LNCaP clone FGC (cell line): ENCODE data around the gene VPS18.

Source experiments
- DNase-seq: peaks from one replicate; pipeline ENCODE4 v3.0.0-alpha.2; 2011; ENCODE audit warnings: low read depth
- H3K4me3 ChIP-seq: 2 replicates; pipeline ENCODE4 v1.5.1; 2011; ENCODE audit warnings: mild to moderate bottlenecking, low read depth, low read length, control low read depth
- CTCF ChIP-seq: IDR thresholded peaks from 2 replicates; pipeline ENCODE4 v1.5.1; 2012; ENCODE audit warnings: mild to moderate bottlenecking; ENCODE audit not compliant: control insufficient read depth, insufficient read depth; ENCODE audit errors: extremely low read depth

Gene VPS18

GRCh38 chr15:40948706-40949473 is 54.6 kb downstream of the VPS18 start:
- no peak overlapping the region for H3K4me3 ChIP-seq
- no peak for DNase-seq
- TF ChIP-seq CTCF, result no peak

- DNase-seq, result no peak
- no peak for TF ChIP-seq CTCF
Measured at GRCh38 chr15:40949756-40950207, 55.5 kb downstream of the VPS18 start.

GRCh38 chr15:40951764-40952163 is 57.5 kb downstream of the VPS18 start:
- no peak for TF ChIP-seq CTCF
- no peak overlapping the region for H3K4me3 ChIP-seq

More at GRCh38 chr15:40949756-40950207, 55.5 kb downstream of the VPS18 start:
- H3K4me3 ChIP-seq, result no peak overlapping the region

GRCh38 chr15:40952301-40952900 is 58.2 kb downstream of the VPS18 start:
- no peak for DNase-seq
- TF ChIP-seq CTCF, result no peak
- peak overlapping the region; percentile 82 for H3K4me3 ChIP-seq

More at GRCh38 chr15:40951764-40952163, 57.5 kb downstream of the VPS18 start:
- no peak for DNase-seq

GRCh38 chr15:40952901-40953712 is 58.9 kb downstream of the VPS18 start, which contains the start of gene CHAC1:
Gene CHAC1 (plus strand): TSS chr15:40953471. CDS start chr15:40953584, 113 bp downstream.
- peak; percentile 89 for DNase-seq
- no peak for TF ChIP-seq CTCF
- peak within 1 kb of the TSS; percentile 82 for H3K4me3 ChIP-seq
